KOPT-K1 (cell line): ENCODE results near the gene NMD3.

ENCODE experiments used
- H3K27ac ChIP-seq: fragments of 200-600 bp; sonication (generic); 2 replicates; pipeline ENCODE4 v1.5.1; 2016; ENCODE audit warnings: antibody characterized with exemption, mild to moderate bottlenecking, low read depth, low read length; ENCODE audit not compliant: poor library complexity, severe bottlenecking
- H3K36me3 ChIP-seq: fragments of 200-600 bp; sonication (generic); 2 replicates; pipeline ENCODE4 v1.5.1; 2017; ENCODE audit warnings: antibody characterized with exemption, mild to moderate bottlenecking, low read length, moderate library complexity; ENCODE audit not compliant: insufficient read depth
- H3K9me3 ChIP-seq: fragments of 200-600 bp; sonication (generic); 2 replicates; pipeline ENCODE4 v1.5.1; 2017; ENCODE audit warnings: antibody characterized with exemption, low read length, mild to moderate bottlenecking; ENCODE audit not compliant: insufficient read depth, poor library complexity, severe bottlenecking

NMD3 gene

DNA sequence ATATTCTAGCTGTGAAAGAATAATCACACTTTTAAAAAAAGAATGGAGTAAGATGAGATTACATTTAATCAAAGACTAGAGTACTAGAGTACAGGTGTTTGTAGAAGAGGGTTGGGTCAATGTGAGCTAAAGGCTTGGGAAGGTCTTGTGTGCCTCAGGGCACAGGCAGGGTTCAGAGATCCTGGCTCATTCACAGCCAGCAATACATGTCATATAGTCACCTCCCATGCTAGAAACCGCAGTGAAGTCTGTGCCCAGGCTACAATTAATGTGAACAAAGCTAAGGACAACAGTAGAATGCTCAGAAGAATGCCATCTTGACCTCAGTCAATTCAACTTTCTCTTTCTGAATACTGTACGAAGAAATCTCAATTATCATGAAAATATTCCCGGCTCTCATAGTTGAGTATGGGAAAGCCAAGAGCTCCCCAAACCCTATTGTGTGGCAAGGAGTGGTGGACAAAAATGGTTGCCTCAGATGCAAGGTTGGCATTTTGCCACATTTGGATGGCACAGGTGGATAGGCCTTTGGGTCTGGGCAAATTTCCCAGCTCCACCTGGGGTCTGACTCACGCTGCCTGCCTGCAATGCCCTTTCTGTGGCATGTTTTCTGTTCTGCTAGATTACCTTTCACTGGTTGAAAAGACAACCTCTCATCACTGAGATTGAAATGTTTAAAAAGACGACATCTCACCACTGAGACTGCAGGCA, 70.2 kb downstream of the NMD3 start:
- Histone ChIP-seq H3K27ac (no peak overlapping the region), H3K9me3 (no peaks in the 10 kb centered on the region), H3K36me3 (no peaks in the 10 kb centered on the region)

DNA sequence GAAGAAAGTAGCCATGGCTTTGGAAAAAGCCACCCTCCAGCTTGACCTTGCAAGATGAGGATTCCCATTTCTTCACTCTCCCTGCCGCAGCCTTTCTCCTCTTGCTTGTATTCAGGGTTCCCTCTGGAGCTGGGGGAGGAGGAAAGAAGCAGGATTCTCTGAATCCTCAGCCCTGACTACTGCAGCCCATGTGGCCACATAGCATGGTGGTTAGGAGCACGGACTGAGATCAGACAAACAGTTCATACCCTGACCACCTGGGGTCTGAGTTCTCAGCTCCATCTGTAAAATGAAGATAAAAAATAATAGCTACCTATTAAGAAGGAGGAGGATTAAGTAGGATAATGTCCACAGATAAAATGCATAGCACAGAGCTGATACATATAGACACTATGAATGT, 72.3 kb downstream of the NMD3 start:
- no peaks in the 10 kb centered on the region for H3K9me3 ChIP-seq
- H3K27ac ChIP-seq, result no peak overlapping the region
- no peaks in the 10 kb centered on the region for H3K36me3 ChIP-seq

DNA sequence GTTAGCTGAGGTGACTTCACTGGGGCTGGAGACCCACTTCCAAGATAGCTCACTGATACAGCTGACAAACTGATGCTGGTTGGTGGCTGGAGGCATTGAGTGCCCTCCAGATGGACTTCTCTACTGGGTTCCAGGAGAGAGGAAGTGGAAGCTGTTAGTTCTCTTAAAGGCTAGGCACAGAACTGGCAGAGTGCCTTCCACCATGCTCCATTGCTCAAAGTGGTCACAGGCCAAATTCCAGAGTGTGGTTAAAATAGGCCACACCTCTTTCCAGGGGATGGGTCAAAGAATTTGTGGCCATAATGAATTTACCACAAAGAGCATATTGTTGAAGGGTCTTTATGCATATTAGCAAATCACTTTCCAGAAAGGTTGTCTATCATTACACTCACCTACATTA, 74.2 kb downstream of the NMD3 start:
- H3K36me3 ChIP-seq, result no peaks in the 10 kb centered on the region
- no peak overlapping the region for H3K27ac ChIP-seq
- H3K9me3 ChIP-seq, result peaks cover 6% of the 10 kb centered on the region

DNA sequence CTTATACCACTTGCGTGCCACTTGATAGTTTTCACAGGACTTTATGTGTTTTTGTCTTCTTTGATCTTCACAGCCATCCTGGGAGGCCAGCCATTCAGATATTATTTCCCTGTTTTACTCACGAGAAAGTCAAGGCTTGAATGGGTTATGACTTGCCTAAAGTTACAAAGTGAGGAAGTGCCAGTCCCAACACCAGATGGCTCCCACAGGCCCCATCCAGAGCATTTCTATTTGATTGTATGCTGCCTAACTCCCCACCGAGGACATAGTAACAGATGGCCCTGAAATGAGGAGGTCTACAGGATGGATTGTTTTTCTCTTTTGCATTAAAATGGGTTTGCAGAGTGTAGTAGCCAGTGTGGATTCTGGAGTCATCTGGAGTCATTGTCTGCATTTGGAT, 75.7 kb downstream of the NMD3 start:
- Histone ChIP-seq H3K9me3 (peaks cover 6% of the 10 kb centered on the region), H3K36me3 (no peaks in the 10 kb centered on the region), H3K27ac (no peak overlapping the region)
